ENCODE measurements around the gene CASQ1.

- TF ChIP-seq, protein P1, sequence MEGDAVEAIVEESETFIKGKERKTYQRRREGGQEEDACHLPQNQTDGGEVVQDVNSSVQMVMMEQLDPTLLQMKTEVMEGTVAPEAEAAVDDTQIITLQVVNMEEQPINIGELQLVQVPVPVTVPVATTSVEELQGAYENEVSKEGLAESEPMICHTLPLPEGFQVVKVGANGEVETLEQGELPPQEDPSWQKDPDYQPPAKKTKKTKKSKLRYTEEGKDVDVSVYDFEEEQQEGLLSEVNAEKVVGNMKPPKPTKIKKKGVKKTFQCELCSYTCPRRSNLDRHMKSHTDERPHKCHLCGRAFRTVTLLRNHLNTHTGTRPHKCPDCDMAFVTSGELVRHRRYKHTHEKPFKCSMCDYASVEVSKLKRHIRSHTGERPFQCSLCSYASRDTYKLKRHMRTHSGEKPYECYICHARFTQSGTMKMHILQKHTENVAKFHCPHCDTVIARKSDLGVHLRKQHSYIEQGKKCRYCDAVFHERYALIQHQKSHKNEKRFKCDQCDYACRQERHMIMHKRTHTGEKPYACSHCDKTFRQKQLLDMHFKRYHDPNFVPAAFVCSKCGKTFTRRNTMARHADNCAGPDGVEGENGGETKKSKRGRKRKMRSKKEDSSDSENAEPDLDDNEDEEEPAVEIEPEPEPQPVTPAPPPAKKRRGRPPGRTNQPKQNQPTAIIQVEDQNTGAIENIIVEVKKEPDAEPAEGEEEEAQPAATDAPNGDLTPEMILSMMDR (IDR thresholded peaks at IDR 0.05; ENCODE audit: low read depth, low read length), result peak; percentile 16
- TF ChIP-seq POLR2A (IDR thresholded peaks at IDR 0.05; ENCODE audit: extremely low read depth, insufficient read length) (no peak), MAX (IDR thresholded peaks at IDR 0.05; ENCODE audit: low read depth, low read length) (no peak), MYC (IDR thresholded peaks at IDR 0.05; ENCODE audit: low read depth, low read length) (no peak)
Observed at GRCh38 chr1:160167580-160167979, 22.8 kb upstream of the CASQ1 start.
